ENCODE results near the gene LOXHD1. TPM values are rescaled to one million over a fixed set of nuclear protein-coding genes. Genes with fewer than 3 reads are reported as not detected.

Gene LOXHD1
- total RNA-seq, 1 experiment from 2014 or later, result 0.35 TPM

- peaks cover 14% of the 10 kb centered on the region for H3K9me3 Mint-ChIP-seq
- CTCF ChIA-PET, result interaction anchor here (0.8 to 2.8 kb wide), 4 partner anchors 8 to 378 kb away, joined by 3 to 24 read pairs (median 6); no protein-coding TSS in a partner anchor
- H3K27me3 Mint-ChIP-seq (ENCODE audit: low read depth), result peaks cover 7% of the 10 kb centered on the region
These were observed 2.5 kb upstream of the LOXHD1 start for GRCh38 chr18:46659484-46659883.

GRCh38 chr18:46656326-46657114 is 500 bp downstream of the LOXHD1 start:
- POLR2A ChIA-PET, result no interaction called here
- no peaks in the 10 kb centered on the region for H3K9me3 Mint-ChIP-seq
- no peak for TF ChIP-seq PREB (CRISPR knock-in tag; IDR thresholded peaks at IDR 0.05; ENCODE audit: borderline replicate concordance)
- TF ChIP-seq, protein P1, sequence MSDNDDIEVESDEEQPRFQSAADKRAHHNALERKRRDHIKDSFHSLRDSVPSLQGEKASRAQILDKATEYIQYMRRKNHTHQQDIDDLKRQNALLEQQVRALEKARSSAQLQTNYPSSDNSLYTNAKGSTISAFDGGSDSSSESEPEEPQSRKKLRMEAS (CRISPR knock-in tag; IDR thresholded peaks at IDR 0.05), result no peak
- TF ChIP-seq AR (CRISPR knock-in tag; IDR thresholded peaks at IDR 0.05), result no peak
- TF ChIP-seq ZBTB43 (CRISPR knock-in tag; IDR thresholded peaks at IDR 0.05), result no peak
- TF ChIP-seq CREB1 (CRISPR knock-in tag; IDR thresholded peaks at IDR 0.05), result no peak
- TF ChIP-seq E2F4 (CRISPR knock-in tag; IDR thresholded peaks at IDR 0.05; ENCODE audit: borderline replicate concordance, low read depth), result no peak
- TF ChIP-seq NFATC4 (CRISPR knock-in tag; IDR thresholded peaks at IDR 0.05), result no peak
- no peak for TF ChIP-seq ZNF219 (CRISPR knock-in tag; IDR thresholded peaks at IDR 0.05; ENCODE audit: borderline replicate concordance)
- TF ChIP-seq IRF2 (CRISPR knock-in tag; IDR thresholded peaks at IDR 0.05; ENCODE audit: borderline replicate concordance, low read depth), result no peak
- no peak for TF ChIP-seq USF2 (CRISPR knock-in tag; IDR thresholded peaks at IDR 0.05)
- no peak for TF ChIP-seq ZMAT4 (CRISPR knock-in tag; IDR thresholded peaks at IDR 0.05)
- no peak for TF ChIP-seq ZNF317 (CRISPR knock-in tag; IDR thresholded peaks at IDR 0.05; ENCODE audit: borderline replicate concordance, low read depth)
- TF ChIP-seq FOXJ3 (CRISPR knock-in tag; IDR thresholded peaks at IDR 0.05; ENCODE audit: borderline replicate concordance), result no peak

More at GRCh38 chr18:46659484-46659883, 2.5 kb upstream of the LOXHD1 start:
- TF ChIP-seq MXD4 (CRISPR knock-in tag; IDR thresholded peaks at IDR 0.05; ENCODE audit: borderline replicate concordance) (no peak), CREM (CRISPR knock-in tag; IDR thresholded peaks at IDR 0.05) (no peak), GRHL2 (CRISPR knock-in tag; IDR thresholded peaks at IDR 0.05; ENCODE audit: insufficient replicate concordance, severe bottlenecking) (no peak), ZNF232 (CRISPR knock-in tag; IDR thresholded peaks at IDR 0.05) (no peak), USF1 (CRISPR knock-in tag; IDR thresholded peaks at IDR 0.05) (no peak), ZMAT4 (CRISPR knock-in tag; IDR thresholded peaks at IDR 0.05) (no peak), NR2C2 (CRISPR knock-in tag; IDR thresholded peaks at IDR 0.05) (no peak)
- TF ChIP-seq, protein P2, sequence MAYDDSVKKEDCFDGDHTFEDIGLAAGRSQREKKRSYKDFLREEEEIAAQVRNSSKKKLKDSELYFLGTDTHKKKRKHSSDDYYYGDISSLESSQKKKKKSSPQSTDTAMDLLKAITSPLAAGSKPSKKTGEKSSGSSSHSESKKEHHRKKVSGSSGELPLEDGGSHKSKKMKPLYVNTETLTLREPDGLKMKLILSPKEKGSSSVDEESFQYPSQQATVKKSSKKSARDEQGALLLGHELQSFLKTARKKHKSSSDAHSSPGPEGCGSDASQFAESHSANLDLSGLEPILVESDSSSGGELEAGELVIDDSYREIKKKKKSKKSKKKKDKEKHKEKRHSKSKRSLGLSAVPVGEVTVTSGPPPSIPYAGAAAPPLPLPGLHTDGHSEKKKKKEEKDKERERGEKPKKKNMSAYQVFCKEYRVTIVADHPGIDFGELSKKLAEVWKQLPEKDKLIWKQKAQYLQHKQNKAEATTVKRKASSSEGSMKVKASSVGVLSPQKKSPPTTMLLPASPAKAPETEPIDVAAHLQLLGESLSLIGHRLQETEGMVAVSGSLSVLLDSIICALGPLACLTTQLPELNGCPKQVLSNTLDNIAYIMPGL (CRISPR knock-in tag; IDR thresholded peaks at IDR 0.05), result no peak
- DNase-seq (ENCODE audit: low spot score), result no peak
- Mint-ChIP-seq H3K4me1 (peaks cover 19% of the 10 kb centered on the region), H3K4me3 (no peak overlapping the region), H3K27ac (no peak overlapping the region), H3K36me3 (peaks cover 10% of the 10 kb centered on the region)
- ATAC-seq, result no peak
- POLR2A ChIA-PET, result interaction anchor here (0.6 kb wide), 1 partner anchor 13 kb away, joined by 5 read pairs; no protein-coding TSS in a partner anchor

More at GRCh38 chr18:46656326-46657114, 500 bp downstream of the LOXHD1 start:
- DNase-seq (ENCODE audit: low spot score) (no peak), ATAC-seq (no peak; the same call in 1 of the 2 replicates)
- Mint-ChIP-seq H3K27me3 (ENCODE audit: low read depth) (no peaks in the 10 kb centered on the region), H3K27ac (no peak overlapping the region), H3K36me3 (no peaks in the 10 kb centered on the region), H3K4me1 (peaks cover 19% of the 10 kb centered on the region), H3K4me3 (no peak overlapping the region)
- CTCF ChIA-PET, result interaction anchor here (0.8 to 3.3 kb wide), 16 partner anchors 8 to 483 kb away, joined by 3 to 206 read pairs (median 22); partner anchors contain the start of gene ST8SIA5
